HG03442 (cell line): Measurements from ENCODE around the gene NAA30.
A peak's percentile ranks its signal among the peaks of the same experiment; 100 is the strongest.
"Not testable (repeated sequence)": the region's sequence is repeated elsewhere in the genome, so short reads cannot be mapped to it uniquely, and the experiment has no call there.

Experiments
- ATAC-seq: cut with Tn5 transposase; IDR thresholded peaks from one replicate; pipeline ENCODE4 v1.9.1; 2021; ENCODE audit warnings: mild to moderate bottlenecking, moderate library complexity; ENCODE audit not compliant: unreplicated experiment

NAA30 gene

GRCh38 chr14:57390037-57390805, at the start of gene NAA30:
Gene NAA30, plus strand, starts transcription at chr14:57390586. Its CDS starts 372 bp downstream, at chr14:57390958.
- ATAC-seq: peak; percentile 81

DNA sequence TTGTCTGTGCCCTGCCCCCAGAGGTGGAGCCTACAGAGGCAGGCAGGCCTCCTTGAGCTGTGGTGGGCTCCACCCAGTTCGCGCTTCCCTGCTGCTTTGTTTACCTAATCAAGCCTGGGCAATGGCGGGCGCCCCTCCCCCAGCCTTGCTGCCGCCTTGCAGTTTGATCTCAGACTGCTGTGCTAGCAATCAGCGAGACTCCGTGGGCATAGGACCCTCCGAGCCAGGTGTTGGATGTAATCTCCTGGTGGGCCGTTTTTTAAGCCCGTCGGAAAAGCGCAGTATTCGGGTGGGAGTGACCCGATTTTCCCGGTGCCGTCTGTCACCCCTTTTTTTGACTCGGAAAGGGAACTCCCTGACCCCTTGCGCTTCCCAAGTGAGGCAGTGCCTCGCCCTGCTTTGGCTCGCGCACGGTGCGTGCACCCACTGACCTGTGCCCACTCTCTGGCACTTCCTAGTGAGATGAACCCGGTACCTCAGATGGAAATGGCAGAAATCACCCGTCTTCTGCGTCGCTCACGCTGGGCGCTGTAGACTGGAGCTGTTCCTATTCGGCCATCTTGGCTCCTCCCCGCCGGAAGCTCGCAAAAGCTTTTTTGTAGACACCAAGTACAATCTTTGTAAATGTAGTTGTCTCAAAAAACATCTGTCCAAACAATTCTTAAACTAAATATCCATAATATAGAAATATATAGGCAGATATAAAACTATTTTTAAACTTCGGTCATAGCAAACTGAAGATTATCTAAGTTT, 46.7 kb upstream of the NAA30 start:
- ATAC-seq: not testable (repeated sequence)

GRCh38 chr14:57345106-57345505, 45.3 kb upstream of the NAA30 start:
- no peak for ATAC-seq

- no peak for ATAC-seq
These were observed 43.6 kb upstream of the NAA30 start for GRCh38 chr14:57346741-57347140.

DNA sequence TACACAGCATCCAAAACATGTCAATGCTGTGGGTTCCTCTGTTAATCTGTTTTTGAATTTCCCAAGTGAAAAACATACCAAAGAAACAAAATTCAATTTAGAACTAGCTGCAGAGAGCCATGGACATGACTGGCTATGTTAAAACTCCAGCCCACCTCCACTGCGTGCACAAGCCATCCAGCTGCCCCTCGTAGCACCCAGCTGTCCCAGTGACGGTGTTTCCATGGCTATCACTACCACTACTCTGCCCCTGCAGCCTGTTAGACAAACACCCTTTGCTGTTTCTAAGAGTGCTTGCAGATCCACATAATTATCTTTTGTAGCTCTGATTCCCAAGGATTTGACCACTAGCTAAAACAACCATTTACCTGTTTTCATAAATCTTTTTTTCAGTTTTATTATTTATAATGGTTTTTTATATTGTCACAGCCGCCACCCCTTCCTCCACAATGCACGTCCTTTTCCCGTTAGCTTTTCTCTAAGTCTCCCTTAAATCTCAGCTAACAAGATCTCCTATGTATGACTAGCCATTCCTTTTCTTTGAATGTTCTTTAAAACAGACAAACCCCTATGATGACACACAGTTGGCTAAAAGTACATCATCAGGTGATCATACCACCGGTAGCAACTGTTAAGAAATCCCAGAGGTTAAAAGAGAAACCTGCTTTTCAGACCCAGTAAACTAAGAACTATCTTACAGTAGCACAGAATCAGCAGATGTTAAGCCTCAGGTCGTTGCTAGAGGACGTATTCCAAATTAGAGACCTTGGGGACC, 37.8 kb upstream of the NAA30 start:
- no peak for ATAC-seq

DNA sequence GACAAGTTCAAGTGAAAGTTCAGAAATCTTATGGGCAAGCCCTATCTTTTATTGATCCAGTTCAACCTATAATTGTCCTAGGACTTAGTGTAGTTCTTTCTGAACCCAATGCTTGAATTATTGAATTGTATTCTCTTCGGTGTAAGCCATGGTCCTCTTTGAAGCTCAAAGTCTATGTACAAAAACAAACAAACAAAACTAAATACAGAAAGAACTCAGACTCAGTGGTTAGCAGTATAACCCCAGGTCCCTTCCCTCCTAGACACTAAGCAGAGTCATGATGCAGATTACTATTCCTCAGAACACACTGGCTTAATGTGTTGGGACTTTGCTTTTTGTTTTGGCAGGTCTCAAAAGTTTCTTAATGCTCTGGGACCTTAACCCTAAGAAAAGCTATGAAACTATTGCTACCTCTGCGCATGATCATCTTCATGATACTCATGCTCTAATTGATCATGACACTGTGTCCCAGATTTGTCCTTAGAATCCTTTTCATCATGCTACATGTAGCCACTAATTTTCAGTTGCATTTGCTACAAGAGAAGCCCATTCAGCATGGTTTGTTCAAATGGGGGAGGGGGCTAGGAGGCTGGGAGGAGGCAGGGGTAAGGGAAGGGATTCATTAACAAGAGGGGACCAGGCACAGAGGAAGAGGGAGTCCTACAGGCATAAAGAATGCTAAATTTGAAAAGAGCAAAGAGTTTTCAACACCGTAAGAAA, 35.1 kb upstream of the NAA30 start:
- ATAC-seq: no peak

DNA sequence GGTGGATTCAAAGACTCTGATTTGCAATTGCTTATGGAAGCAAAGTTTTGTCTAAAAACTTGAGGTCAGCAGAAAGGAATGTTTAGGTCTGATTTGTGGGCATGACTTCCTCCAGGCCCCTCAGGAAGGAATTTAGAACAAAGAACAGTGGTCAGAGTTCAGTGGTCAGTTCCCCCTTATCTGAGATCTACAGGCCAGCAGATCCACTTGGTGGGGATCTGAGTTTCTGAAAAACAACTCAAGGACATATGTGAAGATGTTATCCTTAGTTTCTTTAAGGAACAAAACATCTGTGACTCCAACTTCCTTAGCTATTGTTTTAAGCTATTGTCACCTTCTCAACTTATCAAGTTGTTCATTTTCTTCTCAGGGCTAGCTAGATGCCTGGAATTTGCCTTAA, 28.0 kb upstream of the NAA30 start:
- ATAC-seq: no peak

GRCh38 chr14:57364659-57365450, 25.5 kb upstream of the NAA30 start:
- ATAC-seq: no peak

- ATAC-seq: not testable (repeated sequence)
These were observed 20.2 kb upstream of the NAA30 start for GRCh38 chr14:57370187-57370586.

DNA sequence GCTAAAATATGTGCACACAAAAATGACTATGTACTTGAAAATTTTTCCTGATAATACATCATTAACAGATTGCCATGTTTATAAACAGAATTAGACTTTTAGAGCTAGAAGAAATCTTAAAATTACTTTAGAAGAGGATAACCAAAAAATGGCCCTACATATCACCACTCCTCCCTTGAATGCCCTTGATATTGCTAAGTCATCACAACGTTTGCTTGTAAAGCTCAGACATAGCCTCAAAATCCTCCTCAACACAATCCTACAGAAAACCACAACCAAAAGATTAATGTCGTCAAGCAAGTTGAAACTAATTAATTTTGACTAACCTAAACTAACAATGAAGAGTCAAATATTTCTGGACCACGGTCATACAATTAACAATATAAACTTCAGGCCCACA, 19.4 kb upstream of the NAA30 start:
- no peak for ATAC-seq

GRCh38 chr14:57375156-57375555, 15.2 kb upstream of the NAA30 start:
- ATAC-seq: no peak

DNA sequence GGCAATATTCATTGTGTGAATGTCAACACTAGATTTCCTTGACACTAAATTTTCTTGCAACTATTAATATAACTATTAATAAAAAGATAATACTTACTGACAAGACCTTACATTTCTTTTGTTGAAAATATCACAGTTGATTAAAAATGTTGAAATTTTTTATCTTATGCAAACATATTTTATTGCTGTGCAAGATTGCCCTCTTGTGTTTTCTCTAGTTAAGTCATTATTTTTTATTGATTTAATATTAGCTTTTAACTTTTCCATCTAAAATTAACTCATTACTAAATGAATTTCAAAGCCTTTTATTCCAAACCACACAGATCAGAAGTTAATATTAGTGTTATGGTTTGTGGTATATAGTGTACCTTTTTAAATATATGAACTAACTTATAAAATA, 11.7 kb upstream of the NAA30 start:
- no peak for ATAC-seq

GRCh38 chr14:57380935-57381334, 9.5 kb upstream of the NAA30 start:
- ATAC-seq: no peak

- no peak for ATAC-seq
These were observed 8.1 kb upstream of the NAA30 start for GRCh38 chr14:57382283-57382682.

GRCh38 chr14:57383125-57383745, 7.2 kb upstream of the NAA30 start:
- no peak for ATAC-seq

DNA sequence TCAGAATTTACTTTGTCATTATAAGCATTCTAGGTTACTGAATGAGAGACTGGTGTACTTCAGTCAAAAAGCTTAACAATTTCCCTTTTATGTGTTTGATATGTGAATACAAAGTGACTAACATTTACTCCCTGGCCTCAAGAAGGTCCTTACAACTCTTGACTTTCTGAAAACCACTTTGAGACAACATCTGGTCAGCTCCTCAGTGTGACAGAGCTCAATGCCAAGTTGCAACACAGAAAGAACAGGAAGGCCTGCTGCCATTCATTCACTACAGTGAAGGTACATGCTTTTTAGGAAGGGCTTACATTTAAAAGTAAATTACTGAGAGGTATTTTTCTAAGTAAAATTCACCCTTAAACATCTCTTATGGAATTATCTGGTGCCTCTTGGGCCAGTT, 2.3 kb upstream of the NAA30 start:
- no peak for ATAC-seq

DNA sequence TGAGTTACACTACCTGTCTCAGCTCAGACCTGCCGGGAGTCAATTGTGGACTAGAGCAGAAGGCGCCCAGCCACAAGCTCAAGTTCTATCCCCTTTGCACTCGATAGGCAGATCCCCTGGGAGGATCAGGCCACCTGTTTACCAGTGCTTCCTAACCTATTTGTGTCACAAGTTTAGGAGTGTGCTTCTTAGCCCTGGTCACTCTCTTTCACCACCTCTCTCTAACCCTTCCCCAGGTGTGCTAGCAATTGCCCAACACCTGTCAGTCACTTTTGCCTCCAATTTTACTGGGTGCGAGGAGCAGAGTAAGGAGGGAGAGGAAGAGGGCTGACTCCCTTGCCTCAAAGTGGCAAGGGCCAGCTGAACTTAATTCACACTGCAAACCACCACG, 745 bp upstream of the NAA30 start:
- no peak for ATAC-seq

GRCh38 chr14:57390806-57391516, 575 bp downstream of the NAA30 start:
- peak; percentile 45 for ATAC-seq
